Measurements from ENCODE around the gene AQP1.

AQP1 gene

GRCh38 chr7:30874656-30875302 lies 36.9 kb upstream of the AQP1 start:
- Histone ChIP-seq H3K4me1 (ENCODE audit: insufficient read depth, low read length) (peaks cover 3% of the 10 kb centered on the region), H3K36me3 (ENCODE audit: insufficient read depth, low read length) (peaks cover 3% of the 10 kb centered on the region), H3K27me3 (ENCODE audit: insufficient read depth, low read length) (no peaks in the 10 kb centered on the region), H3K4me3 (ENCODE audit: low read length) (no peak overlapping the region), H3K9me3 (ENCODE audit: low read length) (no peaks in the 10 kb centered on the region), H2AFZ (ENCODE audit: low read depth, low read length) (no peak overlapping the region)

- Histone ChIP-seq H3K36me3 (ENCODE audit: insufficient read depth, low read length) (peaks cover 1% of the 10 kb centered on the region), H3K4me1 (ENCODE audit: insufficient read depth, low read length) (peaks cover 15% of the 10 kb centered on the region), H3K9me3 (ENCODE audit: low read length) (no peaks in the 10 kb centered on the region), H3K4me3 (ENCODE audit: low read length) (no peak overlapping the region), H3K27me3 (ENCODE audit: insufficient read depth, low read length) (no peaks in the 10 kb centered on the region), H2AFZ (ENCODE audit: low read depth, low read length) (no peak overlapping the region)
Measured at GRCh38 chr7:30877015-30877769, 34.5 kb upstream of the AQP1 start.

- Histone ChIP-seq H2AFZ (ENCODE audit: low read depth, low read length) (no peak overlapping the region), H3K36me3 (ENCODE audit: insufficient read depth, low read length) (no peaks in the 10 kb centered on the region), H3K9me3 (ENCODE audit: low read length) (no peaks in the 10 kb centered on the region)
Measured at GRCh38 chr7:30877993-30878392, 33.7 kb upstream of the AQP1 start.

DNA sequence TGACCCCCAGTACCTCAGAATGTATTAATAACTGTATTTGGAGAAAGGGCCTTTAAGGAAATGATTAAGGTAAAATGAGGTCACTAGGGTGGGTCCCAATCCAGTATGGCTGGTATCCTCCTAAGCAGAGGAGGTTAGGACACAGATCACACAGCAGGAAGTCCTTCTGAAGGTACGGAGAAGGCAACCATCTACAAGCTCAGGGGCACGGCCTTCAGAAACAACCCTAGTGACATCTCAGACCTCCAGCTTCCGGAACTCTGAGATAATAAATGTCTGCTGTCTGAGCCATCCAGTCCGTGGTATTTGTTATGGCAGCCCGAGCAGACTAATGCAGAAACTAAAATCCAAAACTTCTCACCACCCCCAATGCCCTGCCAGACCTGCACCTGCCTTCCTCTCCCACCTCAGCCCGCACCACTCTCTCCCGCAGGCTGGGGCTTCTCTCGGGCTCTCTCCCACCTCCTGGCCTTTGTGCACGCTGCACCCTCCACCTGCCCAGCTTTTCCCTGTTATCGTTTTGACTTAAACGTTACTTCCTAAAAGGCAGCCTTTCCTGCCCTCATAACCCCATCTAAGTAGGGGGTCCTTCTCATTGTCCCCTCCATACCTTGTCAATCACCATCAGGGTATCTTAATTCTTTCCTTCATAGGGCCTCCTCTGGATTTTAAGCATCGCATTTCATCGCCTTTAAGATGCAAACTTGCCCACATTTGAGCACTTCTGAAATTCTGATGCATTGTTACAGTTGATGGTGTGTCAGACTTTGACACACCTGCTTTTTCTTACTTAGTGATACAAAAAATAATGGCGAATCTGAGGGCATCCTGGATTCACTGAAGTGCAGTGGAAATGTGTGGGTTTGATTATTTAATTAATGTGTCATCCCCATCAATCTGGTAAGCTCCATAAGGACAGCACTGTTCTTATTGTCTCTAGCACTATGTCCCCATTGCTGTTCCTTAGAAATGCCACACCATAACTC lies 32.2 kb upstream of the AQP1 start:
- H3K27me3 ChIP-seq (ENCODE audit: insufficient read depth, low read length), result no peaks in the 10 kb centered on the region
- H3K4me1 ChIP-seq (ENCODE audit: insufficient read depth, low read length), result peaks cover 15% of the 10 kb centered on the region
- no peak overlapping the region for H3K4me3 ChIP-seq (ENCODE audit: low read length)
- no peak overlapping the region for H2AFZ ChIP-seq (ENCODE audit: low read depth, low read length)
- H3K9me3 ChIP-seq (ENCODE audit: low read length), result no peaks in the 10 kb centered on the region
- no peaks in the 10 kb centered on the region for H3K36me3 ChIP-seq (ENCODE audit: insufficient read depth, low read length)

More at GRCh38 chr7:30877993-30878392, 33.7 kb upstream of the AQP1 start:
- Histone ChIP-seq H3K4me3 (ENCODE audit: low read length) (no peak overlapping the region), H3K4me1 (ENCODE audit: insufficient read depth, low read length) (peaks cover 15% of the 10 kb centered on the region), H3K27me3 (ENCODE audit: insufficient read depth, low read length) (no peaks in the 10 kb centered on the region)

GRCh38 chr7:30880125-30880720 lies 31.4 kb upstream of the AQP1 start:
- no peaks in the 10 kb centered on the region for H3K27me3 ChIP-seq (ENCODE audit: insufficient read depth, low read length)

DNA sequence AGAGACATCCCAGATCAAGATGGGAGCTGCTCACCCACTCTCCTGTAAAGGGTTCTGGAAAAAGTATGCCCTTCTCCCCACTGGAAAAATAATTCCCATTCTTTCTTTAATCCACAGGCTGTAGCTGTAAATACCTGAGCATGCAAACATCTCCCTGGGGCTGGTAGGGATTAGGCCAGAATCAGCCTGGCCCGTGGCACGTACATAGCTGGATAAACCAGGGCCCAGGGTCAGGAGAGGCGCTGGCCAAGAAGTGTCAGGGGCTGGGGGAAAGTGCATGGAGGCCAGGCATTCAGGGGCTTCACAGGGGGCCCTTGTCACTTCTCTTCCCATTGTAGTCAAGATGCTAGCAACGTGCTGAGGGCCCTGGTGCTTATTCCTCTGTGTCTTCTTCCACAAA lies 30.7 kb upstream of the AQP1 start:
- no peaks in the 10 kb centered on the region for H3K36me3 ChIP-seq (ENCODE audit: insufficient read depth, low read length)
- no peaks in the 10 kb centered on the region for H3K9me3 ChIP-seq (ENCODE audit: low read length)
- no peak overlapping the region for H2AFZ ChIP-seq (ENCODE audit: low read depth, low read length)
- no peak overlapping the region for H3K4me3 ChIP-seq (ENCODE audit: low read length)
- H3K27me3 ChIP-seq (ENCODE audit: insufficient read depth, low read length), result no peaks in the 10 kb centered on the region
- H3K4me1 ChIP-seq (ENCODE audit: insufficient read depth, low read length), result peaks cover 15% of the 10 kb centered on the region

More at GRCh38 chr7:30880125-30880720, 31.4 kb upstream of the AQP1 start:
- no peaks in the 10 kb centered on the region for H3K9me3 ChIP-seq (ENCODE audit: low read length)
- H3K4me1 ChIP-seq (ENCODE audit: insufficient read depth, low read length), result peaks cover 15% of the 10 kb centered on the region
- no peak overlapping the region for H2AFZ ChIP-seq (ENCODE audit: low read depth, low read length)
- H3K4me3 ChIP-seq (ENCODE audit: low read length), result no peak overlapping the region
- no peaks in the 10 kb centered on the region for H3K36me3 ChIP-seq (ENCODE audit: insufficient read depth, low read length)

DNA sequence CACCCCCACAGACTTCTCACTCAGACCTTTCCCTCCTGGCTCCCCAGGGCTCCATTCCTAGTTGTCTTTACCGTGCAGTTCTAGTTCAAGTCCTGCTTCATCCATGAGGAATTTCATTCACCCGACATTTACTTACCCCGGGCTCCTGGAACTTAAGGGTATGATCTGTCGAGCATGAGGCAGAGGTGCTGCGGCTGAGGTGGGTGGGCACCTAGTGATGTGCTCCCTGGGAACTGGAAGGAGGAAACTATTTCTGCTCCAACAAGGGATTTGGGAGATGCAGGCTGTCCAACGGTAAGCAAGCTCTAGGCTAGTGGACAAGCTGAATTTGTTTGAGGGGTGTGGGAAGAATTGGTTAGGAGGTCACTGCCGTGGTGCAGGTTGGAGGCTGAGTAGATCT lies 30.2 kb upstream of the AQP1 start:
- no peaks in the 10 kb centered on the region for H3K9me3 ChIP-seq (ENCODE audit: low read length)
- no peak overlapping the region for H3K4me3 ChIP-seq (ENCODE audit: low read length)

GRCh38 chr7:30884881-30885280 lies 26.8 kb upstream of the AQP1 start:
- Histone ChIP-seq H3K4me3 (ENCODE audit: low read length) (no peak overlapping the region), H2AFZ (ENCODE audit: low read depth, low read length) (no peak overlapping the region), H3K27me3 (ENCODE audit: insufficient read depth, low read length) (no peaks in the 10 kb centered on the region), H3K36me3 (ENCODE audit: insufficient read depth, low read length) (no peaks in the 10 kb centered on the region), H3K9me3 (ENCODE audit: low read length) (no peaks in the 10 kb centered on the region), H3K4me1 (ENCODE audit: insufficient read depth, low read length) (peaks cover 12% of the 10 kb centered on the region)

More for the DNA sequence above, 30.2 kb upstream of the AQP1 start:
- Histone ChIP-seq H3K4me1 (ENCODE audit: insufficient read depth, low read length) (peaks cover 15% of the 10 kb centered on the region), H3K36me3 (ENCODE audit: insufficient read depth, low read length) (no peaks in the 10 kb centered on the region), H3K27me3 (ENCODE audit: insufficient read depth, low read length) (no peaks in the 10 kb centered on the region), H2AFZ (ENCODE audit: low read depth, low read length) (no peak overlapping the region)

DNA sequence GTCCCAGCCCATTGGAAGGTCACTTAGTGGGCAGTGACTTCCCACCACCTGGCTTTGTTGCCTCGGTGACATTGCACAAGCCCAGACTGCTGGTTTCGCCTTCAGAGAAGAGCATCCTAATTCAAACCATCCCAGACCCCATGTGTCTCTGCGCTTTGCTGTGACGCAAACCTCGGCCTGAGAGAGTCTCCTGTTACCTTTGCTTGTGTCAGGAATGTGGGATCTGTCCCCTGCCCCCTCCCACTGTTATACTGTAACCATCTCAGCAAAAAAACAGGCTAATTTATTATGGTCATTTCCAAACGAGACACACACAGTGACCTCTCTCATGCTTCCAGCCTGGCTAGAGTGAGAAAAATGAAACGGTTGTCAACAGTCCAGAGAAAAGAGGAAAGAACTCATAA lies 25.0 kb upstream of the AQP1 start:
- Histone ChIP-seq H2AFZ (ENCODE audit: low read depth, low read length) (no peak overlapping the region), H3K4me1 (ENCODE audit: insufficient read depth, low read length) (no peaks in the 10 kb centered on the region), H3K4me3 (ENCODE audit: low read length) (no peak overlapping the region), H3K9me3 (ENCODE audit: low read length) (peaks cover 2% of the 10 kb centered on the region), H3K27me3 (ENCODE audit: insufficient read depth, low read length) (no peaks in the 10 kb centered on the region), H3K36me3 (ENCODE audit: insufficient read depth, low read length) (no peaks in the 10 kb centered on the region)

GRCh38 chr7:30887464-30887872 lies 24.2 kb upstream of the AQP1 start:
- Histone ChIP-seq H3K4me3 (ENCODE audit: low read length) (no peak overlapping the region), H3K9me3 (ENCODE audit: low read length) (peaks cover 2% of the 10 kb centered on the region), H3K27me3 (ENCODE audit: insufficient read depth, low read length) (no peaks in the 10 kb centered on the region), H2AFZ (ENCODE audit: low read depth, low read length) (no peak overlapping the region), H3K36me3 (ENCODE audit: insufficient read depth, low read length) (no peaks in the 10 kb centered on the region), H3K4me1 (ENCODE audit: insufficient read depth, low read length) (no peaks in the 10 kb centered on the region)

DNA sequence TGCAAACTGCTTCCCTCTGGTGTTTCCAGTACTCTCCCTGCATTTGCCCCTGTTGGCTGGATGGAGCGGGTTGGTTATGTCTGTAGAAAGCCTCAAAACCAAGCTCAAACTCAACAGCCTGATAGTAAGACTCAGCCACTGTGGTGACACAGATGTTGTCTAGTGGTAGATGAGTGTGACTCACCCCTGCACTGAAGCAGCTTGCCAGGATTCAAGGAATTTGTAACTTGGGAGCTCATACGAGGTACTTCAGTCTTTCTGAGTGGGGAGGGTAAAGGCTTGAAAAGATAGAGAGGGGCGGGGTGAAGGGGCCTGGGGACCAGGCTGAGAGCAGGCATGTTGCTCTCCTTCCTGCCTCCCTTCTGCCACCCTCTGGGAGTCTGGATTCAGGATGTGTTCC lies 22.9 kb upstream of the AQP1 start:
- peaks cover 2% of the 10 kb centered on the region for H3K9me3 ChIP-seq (ENCODE audit: low read length)
- no peaks in the 10 kb centered on the region for H3K27me3 ChIP-seq (ENCODE audit: insufficient read depth, low read length)
- H2AFZ ChIP-seq (ENCODE audit: low read depth, low read length), result no peak overlapping the region
- H3K36me3 ChIP-seq (ENCODE audit: insufficient read depth, low read length), result no peaks in the 10 kb centered on the region
- H3K4me1 ChIP-seq (ENCODE audit: insufficient read depth, low read length), result no peaks in the 10 kb centered on the region
- H3K4me3 ChIP-seq (ENCODE audit: low read length), result no peak overlapping the region

GRCh38 chr7:30890226-30890625 lies 21.4 kb upstream of the AQP1 start:
- Histone ChIP-seq H3K4me3 (ENCODE audit: low read length) (no peak overlapping the region), H3K36me3 (ENCODE audit: insufficient read depth, low read length) (no peaks in the 10 kb centered on the region), H3K9me3 (ENCODE audit: low read length) (peaks cover 2% of the 10 kb centered on the region)

More at GRCh38 chr7:30890226-30890625, 21.4 kb upstream of the AQP1 start:
- Histone ChIP-seq H3K4me1 (ENCODE audit: insufficient read depth, low read length) (no peaks in the 10 kb centered on the region), H3K27me3 (ENCODE audit: insufficient read depth, low read length) (no peaks in the 10 kb centered on the region), H2AFZ (ENCODE audit: low read depth, low read length) (no peak overlapping the region)

Measured in neuron (in vitro differentiated cells).